GM12878 (cell line): ENCODE results near the gene TMEM25. TPM values are rescaled to one million over a fixed set of nuclear protein-coding genes. Genes with fewer than 3 reads are reported as not detected.

Experiments
- ATAC-seq: fragments of 200-7000 bp; cut with Tn5 transposase; 3 replicates; pipeline ENCODE4 v1.9.1; 2020; ENCODE audit warnings: mild to moderate bottlenecking, moderate library complexity
- BruUV-seq: library from RNA; stranded (reverse); fragments of 400-500 nt; replicated peaks from 2 replicates; lab custom pipeline; 2021; lab: Mats Ljungman, UMichigan
- CTCF ChIA-PET: fragments of 300-600 bp; sonication (Branson Sonifier 250); formaldehyde crosslinking; extraction: SDS; loops from one replicate; lab custom pipeline; 2021; ENCODE audit warnings: inconsistent platforms; lab: Yijun Ruan, JAX
- POLR2A ChIA-PET: fragments of 350-600 bp; formaldehyde crosslinking; extraction: SDS; loops from one replicate; lab custom pipeline; 2021; ENCODE audit warnings: inconsistent platforms; lab: Charles Lee
- RAD21 ChIA-PET: fragments of 300-600 bp; sonication (Branson Sonifier 250); formaldehyde crosslinking; loops from one replicate; lab custom pipeline; 2023; ENCODE audit warnings: antibody characterized with exemption; ENCODE audit not compliant: unreplicated experiment; lab: Charles Lee
- SMC1A ChIA-PET: fragments of 300-600 bp; sonication (Branson Sonifier 250); formaldehyde crosslinking; loops from one replicate; lab custom pipeline; 2023; ENCODE audit not compliant: unreplicated experiment, uncharacterized antibody; lab: Charles Lee
- DNase-seq: peaks from one replicate; pipeline ENCODE4 v3.0.0-alpha.2; 2011; ENCODE audit warnings: low read depth, low spot score
- FAIRE-seq: peaks from 3 replicates; lab custom pipeline; 2011; peaks lifted over from hg19 to GRCh38; lab: Jason Lieb, UNC
- H2AFZ ChIP-seq: 2 replicates; pipeline ENCODE4 v1.6.0; 2011; ENCODE audit warnings: low read depth, low read length, control low read depth; ENCODE audit not compliant: control insufficient read depth
- H3K27ac ChIP-seq: 2 replicates; pipeline ENCODE4 v1.5.1; 2011; ENCODE audit warnings: control low read depth; ENCODE audit not compliant: control insufficient read depth, insufficient read depth
- H3K27me3 ChIP-seq, 2 experiments: replicated peaks in 1 of 2; 2 replicates each; pipeline versions ENCODE4 v1.6.0 to v1.6.1; 2011; ENCODE audit warnings: low read length in 1 of 2; ENCODE audit not compliant: control insufficient read depth in 2 of 2, insufficient read depth in 2 of 2
- H3K36me3 ChIP-seq, 2 experiments: 2 replicates each; pipeline ENCODE4 v1.5.1; 2011; ENCODE audit warnings: low read length in 1 of 2; ENCODE audit not compliant: control insufficient read depth in 2 of 2, insufficient read depth in 2 of 2
- H3K4me1 ChIP-seq: 2 replicates; pipeline ENCODE4 v1.6.1; 2011; ENCODE audit warnings: mild to moderate bottlenecking, low read length, moderate library complexity, mixed read lengths; ENCODE audit not compliant: control insufficient read depth, insufficient read depth
- H3K4me2 ChIP-seq: 2 replicates; pipeline ENCODE4 v1.6.0; 2011; ENCODE audit warnings: control low read depth; ENCODE audit not compliant: control insufficient read depth, insufficient read depth
- H3K4me3 ChIP-seq: fragments of 200-600 bp; sonication (generic); 2 replicates; pipeline ENCODE4 v1.5.1; 2016
- H3K79me2 ChIP-seq: 2 replicates; pipeline ENCODE4 v1.6.0; 2011; ENCODE audit warnings: low read length; ENCODE audit not compliant: control insufficient read depth, insufficient read depth
- H3K9ac ChIP-seq: 2 replicates; pipeline ENCODE4 v1.8.0; 2011; ENCODE audit warnings: low read length, control low read depth, mixed read lengths; ENCODE audit not compliant: control insufficient read depth, insufficient read depth
- H3K9me3 ChIP-seq: replicated peaks from 3 replicates; pipeline ENCODE4 v1.5.1; 2011; ENCODE audit warnings: mild to moderate bottlenecking, low read length; ENCODE audit not compliant: control insufficient read depth, insufficient read depth
- H4K20me1 ChIP-seq: 2 replicates; pipeline ENCODE4 v1.6.0; 2011; ENCODE audit not compliant: control insufficient read depth, insufficient read depth
- CEBPB ChIP-seq, 2 experiments: fragments of 150-350 bp in 1 of 2; IDR thresholded peaks; 2 replicates each; pipeline ENCODE4 v1.6.1; 2012 to 2014; ENCODE audit warnings: low read depth in 2 of 2, low read length in 2 of 2, borderline replicate concordance in 1 of 2, inconsistent platforms in 1 of 2
- CTCF ChIP-seq, 3 experiments: IDR thresholded peaks in 2 of 3; conservative IDR thresholded peaks in 1 of 3; 2 replicates each; pipeline ENCODE4 v1.5.1; 2011; ENCODE audit warnings: low read depth in 3 of 3, low read length in 3 of 3, mild to moderate bottlenecking in 3 of 3, control low read depth in 2 of 3, moderate library complexity in 2 of 3, inconsistent platforms in 1 of 3, mixed read lengths in 1 of 3; ENCODE audit not compliant: control insufficient read depth in 2 of 3, insufficient read depth in 1 of 3; ENCODE audit errors: extremely low read depth in 1 of 3
- MEF2A ChIP-seq: IDR thresholded peaks from 2 replicates; pipeline ENCODE4 v1.6.1; 2011; ENCODE audit warnings: low read depth, mild to moderate bottlenecking, low read length, moderate library complexity; ENCODE audit not compliant: insufficient read depth
- MTA3 ChIP-seq: IDR thresholded peaks from 2 replicates; pipeline ENCODE4 v1.6.1; 2012; ENCODE audit warnings: low read length, inconsistent platforms, borderline replicate concordance
- NR2C2 ChIP-seq: IDR thresholded peaks from 2 replicates; pipeline ENCODE4 v1.6.1; 2011; ENCODE audit warnings: borderline replicate concordance, low read depth; ENCODE audit not compliant: control insufficient read depth, insufficient read length
- POLR2AphosphoS5 ChIP-seq: IDR thresholded peaks from 2 replicates; pipeline ENCODE4 v1.6.1; 2011; ENCODE audit warnings: mild to moderate bottlenecking, low read length, inconsistent platforms
- RELB ChIP-seq: fragments of 450-650 bp; IDR thresholded peaks from 2 replicates; pipeline ENCODE4 v1.6.1; 2017; ENCODE audit warnings: low read depth, mild to moderate bottlenecking, moderate library complexity
- SMAD1 ChIP-seq: fragments of 450-650 bp; IDR thresholded peaks from 2 replicates; pipeline ENCODE4 v1.6.1; 2018; ENCODE audit warnings: mild to moderate bottlenecking, low read depth; ENCODE audit not compliant: partially characterized antibody
- SRF ChIP-seq, 2 experiments: IDR thresholded peaks; 2 replicates each; pipeline ENCODE4 v1.6.1; 2011; ENCODE audit warnings: low read depth in 2 of 2, low read length in 2 of 2, mild to moderate bottlenecking in 1 of 2, moderate library complexity in 1 of 2
- ZBTB4 ChIP-seq: fragments of 450-650 bp; formaldehyde crosslinking; IDR thresholded peaks from 2 replicates; pipeline ENCODE4 v1.4.0; 2022; ENCODE audit warnings: mild to moderate bottlenecking, moderate library complexity
- ZNF384 ChIP-seq: IDR thresholded peaks from 2 replicates; pipeline ENCODE4 v1.6.1; 2012; ENCODE audit warnings: low read depth, mild to moderate bottlenecking, low read length, improper control_type of control experiment, borderline replicate concordance
- WGBS: methylation state at CpG from one replicate; pipeline ENCODE4 v1.1.6; 2016; ENCODE audit warnings: low lambda C conversion rate; ENCODE audit not compliant: insufficient replicate concordance, insufficient coverage; ENCODE audit errors: missing lambda C conversion rate; 5-methylcytosine and 5-hydroxymethylcytosine counted together
- in situ Hi-C: fragments of 300-500 bp; cut with MboI; formaldehyde crosslinking; loops from 9 replicates; pipeline ENCODE4 v1.14.3; 2018; ENCODE audit warnings: mixed read lengths
- intact Hi-C: fragments of 100-400 bp; cut with micrococcal nuclease; formaldehyde crosslinking; loops from one replicate; pipeline ENCODE4 v1.14.2; 2022; ENCODE audit not compliant: unreplicated experiment
- polyA plus RNA-seq, 11 experiments: library from polyadenylated mRNA; depleted of rRNA in 4 of 11; unstranded in 6 of 11; stranded (reverse) in 5 of 11; fragments of >200 nt; fragmentation: Nextera tagmentation in 4 of 11; fragmentation: Illumina TruSeq in 1 of 11; extraction: Ambion mirVana in 4 of 11; extraction: Trizol in 1 of 11; gene quantifications; 1 replicate in 1 of 11; 2 replicates in 10 of 11; pipeline versions ENCODE4 v1.2.1 to v1.2.3, GENCODE V29; 2011 to 2016; ENCODE audit warnings: inconsistent platforms in 2 of 11, missing spikeins in 2 of 11, low read depth in 1 of 11
- total RNA-seq, 4 experiments: library from RNA; depleted of rRNA in 3 of 4; stranded (reverse); fragments of >200 nt in 3 of 4; fragmentation: Illumina TruSeq in 1 of 4; extraction: Trizol in 1 of 4; gene quantifications; 2 replicates each; pipeline versions ENCODE4 v1.2.1 to v1.2.3, GENCODE V29; 2013 to 2021

Gene TMEM25
- total and polyA plus RNA-seq, 10 of the 15 experiments (the other 5 are each of a cell fraction or from before 2014, with no cell fraction given) = 1.4 to 13.9 (median 7.8) TPM

- TF ChIP-seq NR2C2 (no peak), RELB (no peak), CTCF (IDR thresholded peaks at IDR 0.05 in 2 of 3, conservative IDR thresholded peaks at IDR 0.05 in 1 of 3; ENCODE audit: control insufficient read depth in 2 of 3, extremely low read depth in 1 of 3, insufficient read depth in 1 of 3, low read depth in 3 of 3, low read length in 3 of 3) (no peak), SMAD1 (no peak)
- TF ChIP-seq, all 136 proteins: peak for 0
Measured at GRCh38 chr11:118497831-118498230, 33.2 kb upstream of the TMEM25 start (continued).

GRCh38 chr11:118503216-118503615, 27.8 kb upstream of the TMEM25 start:
- Histone ChIP-seq H3K9me3 (no peaks in the 10 kb centered on the region), H3K4me1 (no peaks in the 10 kb centered on the region), H4K20me1 (no peaks in the 10 kb centered on the region), H2AFZ (no peak overlapping the region), H3K4me2 (no peak overlapping the region), H3K27me3 (no peaks in the 10 kb centered on the region), H3K36me3 (peaks cover 27 to 74% of the 10 kb centered on the region in 2 experiments), H3K4me3 (no peak overlapping the region), H3K9ac (no peak overlapping the region), H3K79me2 (no peaks in the 10 kb centered on the region), H3K27ac (no peak overlapping the region)
- TF ChIP-seq MTA3 (no peak), MEF2A (no peak), SRF (IDR thresholded peaks at IDR 0.05; ENCODE audit: low read depth in 2 of 2, low read length in 2 of 2) (no peak), ZBTB4 (no peak), POLR2AphosphoS5 (no peak), CEBPB (IDR thresholded peaks at IDR 0.05; ENCODE audit: borderline replicate concordance in 1 of 2, low read depth in 2 of 2, low read length in 2 of 2) (no peak), ZNF384 (no peak)
- no peak for DNase-seq
- in situ Hi-C loops = no loop called here
- BruUV-seq = TSS peak; percentile 49
- intact Hi-C loops = no loop called here
- ChIA-PET SMC1A (no interaction called here), RAD21 (no interaction called here), POLR2A (no interaction called here), CTCF (no interaction called here)
- 75% methylated on average over 3 of the region's 3 CpGs for WGBS
- no peak for FAIRE-seq
- ATAC-seq = no peak
